IMR-90 (cell line): ENCODE measurements around the gene KCNQ1. TPM values are rescaled to one million over a fixed set of nuclear protein-coding genes. Genes with fewer than 3 reads are reported as not detected.

Experiments used
- ATAC-seq: fragments of 200-7000 bp; cut with Tn5 transposase; 2 replicates; pipeline ENCODE4 v1.9.1; 2020; ENCODE audit warnings: low read depth, mild to moderate bottlenecking, moderate library complexity
- BruUV-seq: library from RNA; stranded (reverse); fragments of 400-500 nt; replicated peaks from 2 replicates; lab custom pipeline; 2021; lab: Mats Ljungman, UMichigan
- CTCF ChIA-PET: fragments of 300-600 bp; formaldehyde crosslinking; extraction: SDS; loops from one replicate; lab custom pipeline; 2021; ENCODE audit warnings: antibody characterized with exemption; lab: Yijun Ruan, JAX
- POLR2A ChIA-PET: fragments of 300-600 bp; sonication (Branson Sonifier 250); formaldehyde crosslinking; loops from one replicate; lab custom pipeline; 2022; ENCODE audit warnings: antibody characterized with exemption; ENCODE audit not compliant: unreplicated experiment; lab: Charles Lee
- DNase-seq: peaks from one replicate; pipeline ENCODE4 v3.0.0; 2013
- H2AFZ ChIP-seq: replicated peaks from 2 replicates; pipeline ENCODE3; 2013; ENCODE audit warnings: low read length, mild to moderate bottlenecking; ENCODE audit not compliant: poor library complexity
- H2AK5ac ChIP-seq: 2 replicates; pipeline ENCODE4 v1.6.1; 2013; ENCODE audit warnings: low read depth, low read length, inconsistent platforms
- H2AK9ac ChIP-seq: replicated peaks from 2 replicates; pipeline ENCODE3; 2013; ENCODE audit warnings: mild to moderate bottlenecking, low read depth, low read length, moderate library complexity; ENCODE audit not compliant: poor library complexity
- H2BK120ac ChIP-seq: 2 replicates; pipeline ENCODE4 v1.6.1; 2013; ENCODE audit warnings: low read depth, low read length, inconsistent platforms
- H2BK15ac ChIP-seq: 3 replicates; pipeline ENCODE4 v1.6.1; 2013; ENCODE audit warnings: low read depth, low read length, inconsistent platforms
- H2BK20ac ChIP-seq: 2 replicates; pipeline ENCODE4 v1.6.1; 2013; ENCODE audit warnings: low read depth, mild to moderate bottlenecking, inconsistent platforms, low read length, moderate library complexity
- H2BK5ac ChIP-seq: 2 replicates; pipeline ENCODE4 v1.6.1; 2013; ENCODE audit warnings: mild to moderate bottlenecking, low read depth, low read length, inconsistent platforms; ENCODE audit not compliant: poor library complexity, severe bottlenecking
- H3K14ac ChIP-seq: replicated peaks from 2 replicates; pipeline ENCODE4 v1.6.1; 2013; ENCODE audit warnings: low read depth, low read length, inconsistent platforms
- H3K18ac ChIP-seq: 2 replicates; pipeline ENCODE4 v1.6.1; 2013; ENCODE audit warnings: low read depth, low read length, control low read depth
- H3K23ac ChIP-seq: 2 replicates; pipeline ENCODE4 v1.6.1; 2013; ENCODE audit warnings: low read depth, low read length, inconsistent platforms
- H3K27ac ChIP-seq: 2 replicates; pipeline ENCODE4 v1.5.1; 2013; ENCODE audit warnings: mild to moderate bottlenecking, control low read depth, low read length; ENCODE audit not compliant: insufficient read depth
- H3K27me3 ChIP-seq: 2 replicates; pipeline ENCODE4 v1.6.1; 2013; ENCODE audit warnings: low read length; ENCODE audit not compliant: control insufficient read depth, insufficient read depth
- H3K36me3 ChIP-seq: 2 replicates; pipeline ENCODE4 v1.6.1; 2013; ENCODE audit warnings: low read length, mixed read lengths; ENCODE audit not compliant: control insufficient read depth, insufficient read depth
- H3K4ac ChIP-seq: 2 replicates; pipeline ENCODE4 v1.6.1; 2013; ENCODE audit warnings: low read depth, low read length, inconsistent platforms
- H3K4me1 ChIP-seq: 2 replicates; pipeline ENCODE4 v1.6.1; 2013; ENCODE audit warnings: low read length, mixed read lengths; ENCODE audit not compliant: control insufficient read depth, insufficient read depth
- H3K4me2 ChIP-seq: 2 replicates; pipeline ENCODE4 v1.6.1; 2013; ENCODE audit warnings: low read depth, mild to moderate bottlenecking, control low read depth, low read length, moderate library complexity
- H3K4me3 ChIP-seq: 2 replicates; pipeline ENCODE4 v1.5.1; 2013; ENCODE audit warnings: low read depth, mild to moderate bottlenecking, control low read depth, low read length, moderate library complexity; ENCODE audit not compliant: insufficient read depth
- H3K56ac ChIP-seq: 2 replicates; pipeline ENCODE4 v1.6.1; 2013; ENCODE audit warnings: low read length, inconsistent platforms; ENCODE audit not compliant: insufficient read depth; ENCODE audit errors: extremely low read depth
- H3K79me1 ChIP-seq, 2 experiments: 2 replicates each; pipeline ENCODE4 v1.6.1; 2013; ENCODE audit warnings: low read length in 2 of 2, inconsistent platforms in 1 of 2, low read depth in 1 of 2
- H3K9ac ChIP-seq: 2 replicates; pipeline ENCODE4 v1.6.1; 2013; ENCODE audit warnings: low read depth, low read length, control low read depth
- H3K9me1 ChIP-seq: 2 replicates; pipeline ENCODE4 v1.6.1; 2013; ENCODE audit warnings: low read length, inconsistent platforms; ENCODE audit not compliant: insufficient read depth
- H3K9me3 ChIP-seq: 2 replicates; pipeline ENCODE4 v1.6.1; 2013; ENCODE audit warnings: low read length; ENCODE audit not compliant: control insufficient read depth, insufficient read depth
- H4K20me1 ChIP-seq: 2 replicates; pipeline ENCODE4 v1.6.1; 2013; ENCODE audit warnings: low read length, inconsistent platforms; ENCODE audit not compliant: insufficient read depth
- H4K5ac ChIP-seq: 2 replicates; pipeline ENCODE4 v1.6.1; 2013; ENCODE audit warnings: mild to moderate bottlenecking, low read depth, low read length, control low read depth
- H4K8ac ChIP-seq, 2 experiments: 2 replicates each; pipeline ENCODE4 v1.6.1; 2013; ENCODE audit warnings: low read depth in 2 of 2, low read length in 2 of 2, control low read depth in 1 of 2, inconsistent platforms in 1 of 2
- H4K91ac ChIP-seq: 2 replicates; pipeline ENCODE4 v1.6.1; 2013; ENCODE audit warnings: low read depth, low read length, inconsistent platforms; ENCODE audit not compliant: insufficient read depth
- MAFK ChIP-seq: IDR thresholded peaks from 2 replicates; pipeline ENCODE4 v1.6.1; 2012; ENCODE audit warnings: low read depth, low read length, improper control_type of control experiment
- MAZ ChIP-seq: IDR thresholded peaks from 2 replicates; pipeline ENCODE4 v1.6.1; 2012; ENCODE audit warnings: low read depth, mild to moderate bottlenecking, low read length, improper control_type of control experiment, moderate library complexity, borderline replicate concordance
- MXI1 ChIP-seq: IDR thresholded peaks from 2 replicates; pipeline ENCODE4 v1.6.1; 2012; ENCODE audit warnings: low read depth, mild to moderate bottlenecking, low read length, moderate library complexity, borderline replicate concordance
- NFE2L2 ChIP-seq: fragments of 150-350 bp; IDR thresholded peaks from 2 replicates; pipeline ENCODE4 v1.6.1; 2016; ENCODE audit warnings: low read depth, mild to moderate bottlenecking, low read length
- POLR2A ChIP-seq: IDR thresholded peaks from 2 replicates; pipeline ENCODE4 v1.6.1; 2012; ENCODE audit warnings: mild to moderate bottlenecking, low read depth, low read length
- RAD21 ChIP-seq: IDR thresholded peaks from 2 replicates; pipeline ENCODE4 v1.6.1; 2012; ENCODE audit warnings: low read length, improper control_type of control experiment
- RFX5 ChIP-seq: IDR thresholded peaks from 2 replicates; pipeline ENCODE4 v1.8.0; 2012; ENCODE audit warnings: low read depth, mild to moderate bottlenecking, low read length, moderate library complexity
- SMC3 ChIP-seq: fragments of 150-350 bp; IDR thresholded peaks from 2 replicates; pipeline ENCODE4 v1.6.1; 2016; ENCODE audit warnings: low read depth, mild to moderate bottlenecking, antibody characterized with exemption, low read length, moderate library complexity
- WGBS, 2 experiments: methylation state at CpG; one replicate each; pipeline versions ENCODE4 v1.1.5 to v1.1.7; 2013; ENCODE audit warnings: missing lambda C conversion rate in 2 of 2; ENCODE audit not compliant: insufficient read length in 1 of 2; ENCODE audit errors: extremely low coverage in 2 of 2; 5-methylcytosine and 5-hydroxymethylcytosine counted together
- dilution Hi-C: fragments of 300-500 bp; cut with HindIII; formaldehyde crosslinking; loops from one replicate; pipeline ENCODE4 v1.14.3; 2018; ENCODE audit warnings: low sequenced_read_pairs; ENCODE audit not compliant: unreplicated experiment
- in situ Hi-C: fragments of 300-500 bp; cut with MboI; formaldehyde crosslinking; loops from 3 replicates; pipeline ENCODE4 v1.14.3; 2019; ENCODE audit warnings: low sequenced_read_pairs, inconsistent platforms, mixed read lengths
- intact Hi-C: fragments of 100-400 bp; cut with micrococcal nuclease; formaldehyde crosslinking; loops from 2 replicates; pipeline ENCODE4 v1.10.0; 2022
- polyA plus RNA-seq, 3 experiments: library from polyadenylated mRNA; depleted of rRNA; stranded (reverse); fragments of >200 nt; gene quantifications; 2 replicates each; pipeline ENCODE4 v1.2.3, GENCODE V29; 2012; ENCODE audit warnings: low replicate concordance in 1 of 3
- total RNA-seq: library from RNA; depleted of rRNA; stranded (reverse); fragments of >200 nt; gene quantifications from 2 replicates; pipeline ENCODE4 v1.2.3, GENCODE V29; 2012
- TF ChIP-seq, protein P1 (sequence below): conservative IDR thresholded peaks from 2 replicates; pipeline ENCODE4 v1.5.1; 2012; ENCODE audit warnings: mild to moderate bottlenecking, low read depth, low read length, improper control_type of control experiment
- TF ChIP-seq, protein P2 (sequence below): fragments of 150-350 bp; IDR thresholded peaks from 2 replicates; pipeline ENCODE4 v1.6.1; 2016; ENCODE audit warnings: low read depth, mild to moderate bottlenecking, low read length, moderate library complexity, borderline replicate concordance

Gene KCNQ1
- total and polyA plus RNA-seq, 2 of the 4 experiments (the other 2 are of a cell fraction) = 0.07 TPM; not detected in 1

DNA sequence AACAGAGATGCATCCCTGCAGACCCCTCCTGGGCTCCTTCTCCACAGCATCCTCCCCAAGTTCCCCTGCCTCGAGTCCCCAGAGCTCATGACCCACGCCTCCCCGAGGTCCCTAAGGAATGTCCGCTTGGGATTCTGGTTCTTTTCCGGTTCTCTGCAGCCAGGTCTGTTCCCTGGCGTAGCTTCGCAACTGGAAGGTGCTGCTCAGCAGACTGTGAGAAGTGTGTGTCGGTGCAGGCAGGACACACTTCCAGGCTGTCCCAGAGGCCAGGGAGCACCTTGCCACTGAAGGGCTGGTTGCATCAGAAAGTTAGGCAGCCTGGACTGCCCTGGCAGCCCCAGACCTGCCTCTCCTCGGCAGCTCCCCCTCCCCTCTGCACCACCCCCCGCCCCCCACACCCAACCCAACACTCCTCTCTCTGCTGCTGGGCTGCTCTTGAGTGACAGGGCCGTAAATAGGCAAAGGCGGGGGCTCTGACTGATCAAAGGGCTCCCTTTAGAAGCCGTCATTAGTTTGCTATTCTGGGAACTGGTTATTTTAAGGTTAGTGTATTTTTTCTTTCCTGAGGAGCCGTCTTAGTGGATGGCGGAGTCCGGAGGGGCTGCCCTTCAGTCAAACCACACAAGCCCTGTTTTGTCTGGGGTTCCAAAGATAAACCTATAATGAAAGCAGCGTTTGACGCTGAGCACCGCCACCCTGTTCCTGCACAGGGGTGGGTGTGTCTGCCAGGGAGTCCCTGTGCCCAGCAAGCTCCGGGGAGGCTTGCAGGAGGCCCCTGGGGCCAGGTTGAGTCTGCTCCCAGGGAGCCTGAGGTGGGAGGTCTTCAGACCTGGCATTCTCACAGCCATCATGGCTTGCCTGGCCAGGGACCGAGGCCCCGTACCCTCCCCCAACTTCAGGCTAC, 343.6 kb downstream of the KCNQ1 start:
- no peak overlapping the region for H3K14ac ChIP-seq
- CTCF ChIA-PET = no interaction called here
- no peaks in the 10 kb centered on the region; the same call in 1 of the 2 replicates for H3K9me3 ChIP-seq
- no peak overlapping the region for H2BK5ac ChIP-seq
- H3K9me1 ChIP-seq = no peaks in the 10 kb centered on the region; the same call in 1 of the 2 replicates
- no peak overlapping the region for H3K4ac ChIP-seq
- no peak overlapping the region for H4K8ac ChIP-seq
- no peak overlapping the region for H3K9ac ChIP-seq
- H2AK9ac ChIP-seq = no peak overlapping the region
- H3K27ac ChIP-seq = no peak overlapping the region
- H3K4me1 ChIP-seq = no peaks in the 10 kb centered on the region
- in situ Hi-C loops = no loop called here
- no TSS peak for BruUV-seq
- TF ChIP-seq MAZ (no peak), NFE2L2 (no peak), SMC3 (no peak), RFX5 (no peak), POLR2A (no peak), RAD21 (no peak), MAFK (no peak), MXI1 (no peak)
- TF ChIP-seq, protein P1, sequence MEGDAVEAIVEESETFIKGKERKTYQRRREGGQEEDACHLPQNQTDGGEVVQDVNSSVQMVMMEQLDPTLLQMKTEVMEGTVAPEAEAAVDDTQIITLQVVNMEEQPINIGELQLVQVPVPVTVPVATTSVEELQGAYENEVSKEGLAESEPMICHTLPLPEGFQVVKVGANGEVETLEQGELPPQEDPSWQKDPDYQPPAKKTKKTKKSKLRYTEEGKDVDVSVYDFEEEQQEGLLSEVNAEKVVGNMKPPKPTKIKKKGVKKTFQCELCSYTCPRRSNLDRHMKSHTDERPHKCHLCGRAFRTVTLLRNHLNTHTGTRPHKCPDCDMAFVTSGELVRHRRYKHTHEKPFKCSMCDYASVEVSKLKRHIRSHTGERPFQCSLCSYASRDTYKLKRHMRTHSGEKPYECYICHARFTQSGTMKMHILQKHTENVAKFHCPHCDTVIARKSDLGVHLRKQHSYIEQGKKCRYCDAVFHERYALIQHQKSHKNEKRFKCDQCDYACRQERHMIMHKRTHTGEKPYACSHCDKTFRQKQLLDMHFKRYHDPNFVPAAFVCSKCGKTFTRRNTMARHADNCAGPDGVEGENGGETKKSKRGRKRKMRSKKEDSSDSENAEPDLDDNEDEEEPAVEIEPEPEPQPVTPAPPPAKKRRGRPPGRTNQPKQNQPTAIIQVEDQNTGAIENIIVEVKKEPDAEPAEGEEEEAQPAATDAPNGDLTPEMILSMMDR = no peak
- TF ChIP-seq, protein P2, sequence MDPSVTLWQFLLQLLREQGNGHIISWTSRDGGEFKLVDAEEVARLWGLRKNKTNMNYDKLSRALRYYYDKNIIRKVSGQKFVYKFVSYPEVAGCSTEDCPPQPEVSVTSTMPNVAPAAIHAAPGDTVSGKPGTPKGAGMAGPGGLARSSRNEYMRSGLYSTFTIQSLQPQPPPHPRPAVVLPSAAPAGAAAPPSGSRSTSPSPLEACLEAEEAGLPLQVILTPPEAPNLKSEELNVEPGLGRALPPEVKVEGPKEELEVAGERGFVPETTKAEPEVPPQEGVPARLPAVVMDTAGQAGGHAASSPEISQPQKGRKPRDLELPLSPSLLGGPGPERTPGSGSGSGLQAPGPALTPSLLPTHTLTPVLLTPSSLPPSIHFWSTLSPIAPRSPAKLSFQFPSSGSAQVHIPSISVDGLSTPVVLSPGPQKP = no peak
- no peak overlapping the region for H3K56ac ChIP-seq
- H2BK15ac ChIP-seq = no peak overlapping the region
- H3K23ac ChIP-seq = no peak overlapping the region
- WGBS, 2 experiments = 28% methylated on average over 2 of the region's 22 CpGs; no CpG with 5 or more reads in 1 of the 2 experiments
- no peak for ATAC-seq
- no peak overlapping the region for H2AK5ac ChIP-seq
- no peak overlapping the region for H3K4me3 ChIP-seq
- H2AFZ ChIP-seq = peak overlapping the region; percentile 63
- no peak for DNase-seq
- dilution Hi-C loops = no loop called here
- H3K36me3 ChIP-seq = no peaks in the 10 kb centered on the region
- H3K79me1 ChIP-seq = no peaks in the 10 kb centered on the region
- no peak overlapping the region for H2BK120ac ChIP-seq
- POLR2A ChIA-PET = no interaction called here
- H2BK20ac ChIP-seq = no peak overlapping the region
- H4K20me1 ChIP-seq = no peaks in the 10 kb centered on the region
- H4K91ac ChIP-seq = no peak overlapping the region
- peaks cover 46% of the 10 kb centered on the region for H3K27me3 ChIP-seq
- H3K4me2 ChIP-seq = no peak overlapping the region
- H3K18ac ChIP-seq = no peak overlapping the region
- intact Hi-C loops = no loop called here
- no peak overlapping the region for H4K5ac ChIP-seq
